HCT116 (cell line): ENCODE data around the gene DLG5. TPM values are rescaled to one million over a fixed set of nuclear protein-coding genes. Genes with fewer than 3 reads are reported as not detected.

Experiments used
- ATAC-seq: fragments of 200-7000 bp; cut with Tn5 transposase; 2 replicates; pipeline ENCODE4 v1.9.1; 2020; ENCODE audit warnings: mild to moderate bottlenecking, moderate library complexity
- BruUV-seq: library from RNA; stranded (reverse); fragments of 400-500 nt; replicated peaks from 2 replicates; lab custom pipeline; 2021; lab: Mats Ljungman, UMichigan
- CTCF ChIA-PET: fragments of 300-600 bp; sonication (Branson Sonifier 250); formaldehyde crosslinking; loops from one replicate; lab custom pipeline; 2021; ENCODE audit warnings: antibody characterized with exemption; lab: Charles Lee
- POLR2A ChIA-PET: fragments of 300-600, 350-600 bp; sonication (Branson Sonifier 250); formaldehyde crosslinking; loops from one replicate; lab custom pipeline; 2021; ENCODE audit warnings: antibody characterized with exemption; lab: Charles Lee
- RAD21 ChIA-PET, 2 experiments: fragments of 300-600 bp; sonication (Branson Sonifier 250); formaldehyde crosslinking; loops; one replicate each; lab custom pipeline; 2023; ENCODE audit warnings: low total read pairs in 2 of 2; ENCODE audit not compliant: uncharacterized antibody in 2 of 2, unreplicated experiment in 2 of 2, low non-redundant PET in 1 of 2; lab: Charles Lee
- DNase-seq: peaks from one replicate; pipeline ENCODE4 v3.0.0-alpha.2; 2010; ENCODE audit warnings: low read depth, low spot score
- H2AFZ ChIP-seq: fragments of 200-600 bp; shearing (Covaris generic), sonication (generic); 2 replicates; pipeline ENCODE4 v1.6.1; 2017; ENCODE audit warnings: low read depth, mixed run types, mixed read lengths, antibody characterized with exemption, low read length; ENCODE audit not compliant: poor library complexity, severe bottlenecking
- H3K27ac ChIP-seq: 2 replicates; pipeline ENCODE4 v1.5.1; 2012; ENCODE audit warnings: low read depth, low read length
- H3K27me3 ChIP-seq: fragments of 200-600 bp; sonication (generic); 2 replicates; pipeline ENCODE4 v1.6.1; 2016; ENCODE audit warnings: mixed run types, low read length, mixed read lengths; ENCODE audit not compliant: insufficient read depth
- H3K36me3 ChIP-seq, 2 experiments: fragments of 200-500 bp in 1 of 2; fragments of 200-600 bp in 1 of 2; sonication (Bioruptor generic) in 1 of 2; sonication (generic) in 1 of 2; 2 replicates each; pipeline versions ENCODE4 v1.5.1 to v1.6.1; 2014 to 2016; ENCODE audit warnings: low read length in 2 of 2, inconsistent platforms in 1 of 2, mixed read lengths in 1 of 2, mixed run types in 1 of 2; ENCODE audit not compliant: insufficient read depth in 2 of 2, control insufficient read depth in 1 of 2
- H3K4me1 ChIP-seq, 2 experiments: fragments of 200-600 bp in 1 of 2; sonication (generic) in 1 of 2; 2 replicates each; pipeline versions ENCODE4 v1.5.1 to v1.6.1; 2012 to 2017; ENCODE audit warnings: low read length in 2 of 2, inconsistent platforms in 1 of 2, mild to moderate bottlenecking in 1 of 2, mixed read lengths in 1 of 2, mixed run types in 1 of 2, moderate library complexity in 1 of 2; ENCODE audit not compliant: insufficient read depth in 2 of 2, control insufficient read depth in 1 of 2
- H3K4me2 ChIP-seq: fragments of 200-600 bp; sonication (generic); 2 replicates; pipeline ENCODE4 v1.6.1; 2017; ENCODE audit warnings: mixed run types, low read length, mixed read lengths
- H3K4me3 ChIP-seq, 2 experiments: fragments of 200-600 bp in 1 of 2; sonication (generic) in 1 of 2; replicated peaks in 1 of 2; 2 replicates each; pipeline ENCODE4 v1.5.1; 2011 to 2016; ENCODE audit warnings: low read length in 2 of 2, control low read depth in 1 of 2, low read depth in 1 of 2, mild to moderate bottlenecking in 1 of 2, mixed read lengths in 1 of 2, mixed run types in 1 of 2
- H3K79me2 ChIP-seq: fragments of 200-600 bp; sonication (generic); 2 replicates; pipeline ENCODE4 v1.6.1; 2017; ENCODE audit warnings: mild to moderate bottlenecking, mixed run types, low read length, moderate library complexity, mixed read lengths; ENCODE audit not compliant: insufficient read depth
- H3K9ac ChIP-seq: fragments of 200-600 bp; sonication (generic); 2 replicates; pipeline ENCODE4 v1.6.1; 2016; ENCODE audit warnings: low read length, mixed read lengths
- H3K9me2 ChIP-seq: fragments of 200-600 bp; sonication (generic), shearing (Covaris generic); 2 replicates; pipeline ENCODE4 v1.6.1; 2017; ENCODE audit warnings: mixed run types, mild to moderate bottlenecking, moderate library complexity; ENCODE audit not compliant: insufficient read depth
- H3K9me3 ChIP-seq, 2 experiments: fragments of 200-500 bp in 1 of 2; fragments of 200-600 bp in 1 of 2; sonication (Bioruptor generic) in 1 of 2; sonication (generic) in 1 of 2; 2 replicates each; pipeline ENCODE4 v1.6.1; 2014 to 2017; ENCODE audit warnings: low read length in 2 of 2, mixed read lengths in 2 of 2, inconsistent platforms in 1 of 2, low read depth in 1 of 2, mild to moderate bottlenecking in 1 of 2, mixed run types in 1 of 2, moderate library complexity in 1 of 2; ENCODE audit not compliant: control insufficient read depth in 1 of 2, insufficient read depth in 1 of 2
- H4K20me1 ChIP-seq: fragments of 200-600 bp; sonication (generic), shearing (Covaris generic); 2 replicates; pipeline ENCODE4 v1.6.1; 2017; ENCODE audit warnings: mixed run types, mild to moderate bottlenecking, moderate library complexity; ENCODE audit not compliant: insufficient read depth
- CBX3 ChIP-seq: IDR thresholded peaks from 2 replicates; pipeline ENCODE4 v1.6.1; 2012; ENCODE audit warnings: low read depth
- CEBPB ChIP-seq: IDR thresholded peaks from 2 replicates; pipeline ENCODE4 v1.6.1; 2012; ENCODE audit warnings: low read depth
- EGR1 ChIP-seq: IDR thresholded peaks from 2 replicates; pipeline ENCODE4 v1.6.1; 2012; ENCODE audit warnings: low read depth
- ELF1 ChIP-seq: IDR thresholded peaks from 2 replicates; pipeline ENCODE4 v1.6.1; 2012; ENCODE audit warnings: low read depth, borderline replicate concordance
- EZH2 ChIP-seq: fragments of 200-600 bp; sonication (generic); IDR thresholded peaks from 2 replicates; pipeline ENCODE4 v1.6.1; 2017; ENCODE audit warnings: antibody characterized with exemption, mixed run types
- EZH2phosphoT487 ChIP-seq: fragments of 200-600 bp; IDR thresholded peaks from 2 replicates; pipeline ENCODE4 v1.6.1; 2018; ENCODE audit warnings: antibody characterized with exemption, borderline replicate concordance
- FOSL1 ChIP-seq: IDR thresholded peaks from 2 replicates; pipeline ENCODE4 v1.6.1; 2012; ENCODE audit warnings: low read depth
- JUND ChIP-seq: IDR thresholded peaks from 2 replicates; pipeline ENCODE4 v1.6.1; 2012
- POLR2A ChIP-seq: IDR thresholded peaks from 2 replicates; pipeline ENCODE4 v1.7.0; 2011; ENCODE audit warnings: borderline replicate concordance; ENCODE audit not compliant: insufficient read depth, insufficient read length; ENCODE audit errors: extremely low read depth
- POLR2AphosphoS5 ChIP-seq: IDR thresholded peaks from 2 replicates; pipeline ENCODE4 v1.6.1; 2011; ENCODE audit warnings: mild to moderate bottlenecking, low read depth, low read length, moderate library complexity
- SIN3A ChIP-seq: IDR thresholded peaks from 2 replicates; pipeline ENCODE4 v1.6.1; 2012; ENCODE audit warnings: low read depth
- SP1 ChIP-seq: IDR thresholded peaks from 2 replicates; pipeline ENCODE4 v1.6.1; 2012; ENCODE audit warnings: low read depth
- TCF7L2 ChIP-seq: IDR thresholded peaks from 2 replicates; pipeline ENCODE4 v1.7.0; 2011; ENCODE audit warnings: borderline replicate concordance, inconsistent platforms; ENCODE audit not compliant: insufficient read depth, insufficient read length; ENCODE audit errors: extremely low read depth
- YY1 ChIP-seq: IDR thresholded peaks from 2 replicates; pipeline ENCODE4 v1.6.1; 2011; ENCODE audit warnings: low read length, low read depth, moderate library complexity, mild to moderate bottlenecking; ENCODE audit not compliant: insufficient replicate concordance; ENCODE audit errors: extremely low read depth
- ZFX ChIP-seq: fragments of 450-650 bp; IDR thresholded peaks from 2 replicates; pipeline ENCODE4 v1.6.1; 2017
- intact Hi-C: fragments of 100-400 bp; cut with micrococcal nuclease; formaldehyde crosslinking; loops from 2 replicates; pipeline ENCODE4 v1.10.0; 2022
- total RNA-seq: library from RNA; stranded (reverse); gene quantifications from one replicate; pipeline ENCODE4 v1.2.1, GENCODE V29; 2021; ENCODE audit not compliant: unreplicated experiment
- TF ChIP-seq, protein P1 (sequence below), 3 experiments: fragments of 200-600 bp in 1 of 3; sonication (generic) in 1 of 3; IDR thresholded peaks in 2 of 3; conservative IDR thresholded peaks in 1 of 3; 2 replicates each; pipeline ENCODE4 v1.5.1; 2012 to 2017; ENCODE audit warnings: low read depth in 2 of 3, low read length in 2 of 3, antibody characterized with exemption in 1 of 3, borderline replicate concordance in 1 of 3, control low read depth in 1 of 3, mild to moderate bottlenecking in 1 of 3, mixed read lengths in 1 of 3, mixed run types in 1 of 3, moderate library complexity in 1 of 3; ENCODE audit not compliant: insufficient read depth in 1 of 3
- TF ChIP-seq, protein P2 (sequence below): IDR thresholded peaks from 2 replicates; pipeline ENCODE4 v1.6.1; 2011; ENCODE audit warnings: mild to moderate bottlenecking, low read length, moderate library complexity; ENCODE audit not compliant: insufficient replicate concordance; ENCODE audit errors: extremely low read depth
- TF ChIP-seq, protein P3 (sequence below): IDR thresholded peaks from 2 replicates; pipeline ENCODE4 v1.6.1; 2012
- TF ChIP-seq, protein P4 (sequence below): IDR thresholded peaks from 2 replicates; pipeline ENCODE4 v1.6.1; 2012; ENCODE audit warnings: low read depth
- TF ChIP-seq, protein P5 (sequence below): IDR thresholded peaks from 2 replicates; pipeline ENCODE4 v1.6.1; 2012

The DLG5 gene
- total RNA-seq, 1 experiment from 2014 or later = 44.8 TPM

DNA sequence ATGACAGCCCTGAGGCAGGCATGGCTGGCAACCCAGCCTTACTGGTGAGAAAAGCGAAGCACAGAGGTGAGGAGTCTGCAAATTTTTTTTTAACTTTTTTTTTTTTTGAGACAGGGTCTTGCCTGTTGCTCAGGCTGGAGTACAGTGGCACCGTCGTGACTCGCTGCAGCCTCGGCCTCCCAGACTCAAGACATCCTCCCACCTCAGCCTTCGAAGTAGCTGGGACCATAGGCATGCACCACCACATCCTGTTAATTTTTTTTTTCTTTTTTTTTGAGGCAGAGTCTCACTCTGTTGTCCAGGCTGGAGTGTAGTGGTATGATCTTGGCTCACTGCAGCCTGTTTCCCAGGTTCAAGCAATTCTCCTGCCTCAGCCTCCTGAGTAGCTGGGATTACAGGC is 35.1 kb upstream of the DLG5 start:
- no peak overlapping the region for H3K27ac ChIP-seq
- TF ChIP-seq, protein P1, sequence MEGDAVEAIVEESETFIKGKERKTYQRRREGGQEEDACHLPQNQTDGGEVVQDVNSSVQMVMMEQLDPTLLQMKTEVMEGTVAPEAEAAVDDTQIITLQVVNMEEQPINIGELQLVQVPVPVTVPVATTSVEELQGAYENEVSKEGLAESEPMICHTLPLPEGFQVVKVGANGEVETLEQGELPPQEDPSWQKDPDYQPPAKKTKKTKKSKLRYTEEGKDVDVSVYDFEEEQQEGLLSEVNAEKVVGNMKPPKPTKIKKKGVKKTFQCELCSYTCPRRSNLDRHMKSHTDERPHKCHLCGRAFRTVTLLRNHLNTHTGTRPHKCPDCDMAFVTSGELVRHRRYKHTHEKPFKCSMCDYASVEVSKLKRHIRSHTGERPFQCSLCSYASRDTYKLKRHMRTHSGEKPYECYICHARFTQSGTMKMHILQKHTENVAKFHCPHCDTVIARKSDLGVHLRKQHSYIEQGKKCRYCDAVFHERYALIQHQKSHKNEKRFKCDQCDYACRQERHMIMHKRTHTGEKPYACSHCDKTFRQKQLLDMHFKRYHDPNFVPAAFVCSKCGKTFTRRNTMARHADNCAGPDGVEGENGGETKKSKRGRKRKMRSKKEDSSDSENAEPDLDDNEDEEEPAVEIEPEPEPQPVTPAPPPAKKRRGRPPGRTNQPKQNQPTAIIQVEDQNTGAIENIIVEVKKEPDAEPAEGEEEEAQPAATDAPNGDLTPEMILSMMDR (IDR thresholded peaks at IDR 0.05 in 2 of 3, conservative IDR thresholded peaks at IDR 0.05 in 1 of 3; ENCODE audit: borderline replicate concordance in 1 of 3, insufficient read depth in 1 of 3, low read depth in 2 of 3, low read length in 2 of 3) = no peak
- TF ChIP-seq ZFX (no peak), POLR2A (no peak), YY1 (no peak), TCF7L2 (no peak), EZH2phosphoT487 (no peak), SP1 (no peak), ELF1 (no peak), JUND (no peak), SIN3A (no peak), CBX3 (no peak), CEBPB (no peak), POLR2AphosphoS5 (no peak), EZH2 (no peak), FOSL1 (no peak), EGR1 (no peak)
- TF ChIP-seq, protein P2, sequence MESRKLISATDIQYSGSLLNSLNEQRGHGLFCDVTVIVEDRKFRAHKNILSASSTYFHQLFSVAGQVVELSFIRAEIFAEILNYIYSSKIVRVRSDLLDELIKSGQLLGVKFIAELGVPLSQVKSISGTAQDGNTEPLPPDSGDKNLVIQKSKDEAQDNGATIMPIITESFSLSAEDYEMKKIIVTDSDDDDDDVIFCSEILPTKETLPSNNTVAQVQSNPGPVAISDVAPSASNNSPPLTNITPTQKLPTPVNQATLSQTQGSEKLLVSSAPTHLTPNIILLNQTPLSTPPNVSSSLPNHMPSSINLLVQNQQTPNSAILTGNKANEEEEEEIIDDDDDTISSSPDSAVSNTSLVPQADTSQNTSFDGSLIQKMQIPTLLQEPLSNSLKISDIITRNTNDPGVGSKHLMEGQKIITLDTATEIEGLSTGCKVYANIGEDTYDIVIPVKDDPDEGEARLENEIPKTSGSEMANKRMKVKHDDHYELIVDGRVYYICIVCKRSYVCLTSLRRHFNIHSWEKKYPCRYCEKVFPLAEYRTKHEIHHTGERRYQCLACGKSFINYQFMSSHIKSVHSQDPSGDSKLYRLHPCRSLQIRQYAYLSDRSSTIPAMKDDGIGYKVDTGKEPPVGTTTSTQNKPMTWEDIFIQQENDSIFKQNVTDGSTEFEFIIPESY = no peak
- TF ChIP-seq, protein P3, sequence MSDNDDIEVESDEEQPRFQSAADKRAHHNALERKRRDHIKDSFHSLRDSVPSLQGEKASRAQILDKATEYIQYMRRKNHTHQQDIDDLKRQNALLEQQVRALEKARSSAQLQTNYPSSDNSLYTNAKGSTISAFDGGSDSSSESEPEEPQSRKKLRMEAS = no peak
- TF ChIP-seq, protein P4, sequence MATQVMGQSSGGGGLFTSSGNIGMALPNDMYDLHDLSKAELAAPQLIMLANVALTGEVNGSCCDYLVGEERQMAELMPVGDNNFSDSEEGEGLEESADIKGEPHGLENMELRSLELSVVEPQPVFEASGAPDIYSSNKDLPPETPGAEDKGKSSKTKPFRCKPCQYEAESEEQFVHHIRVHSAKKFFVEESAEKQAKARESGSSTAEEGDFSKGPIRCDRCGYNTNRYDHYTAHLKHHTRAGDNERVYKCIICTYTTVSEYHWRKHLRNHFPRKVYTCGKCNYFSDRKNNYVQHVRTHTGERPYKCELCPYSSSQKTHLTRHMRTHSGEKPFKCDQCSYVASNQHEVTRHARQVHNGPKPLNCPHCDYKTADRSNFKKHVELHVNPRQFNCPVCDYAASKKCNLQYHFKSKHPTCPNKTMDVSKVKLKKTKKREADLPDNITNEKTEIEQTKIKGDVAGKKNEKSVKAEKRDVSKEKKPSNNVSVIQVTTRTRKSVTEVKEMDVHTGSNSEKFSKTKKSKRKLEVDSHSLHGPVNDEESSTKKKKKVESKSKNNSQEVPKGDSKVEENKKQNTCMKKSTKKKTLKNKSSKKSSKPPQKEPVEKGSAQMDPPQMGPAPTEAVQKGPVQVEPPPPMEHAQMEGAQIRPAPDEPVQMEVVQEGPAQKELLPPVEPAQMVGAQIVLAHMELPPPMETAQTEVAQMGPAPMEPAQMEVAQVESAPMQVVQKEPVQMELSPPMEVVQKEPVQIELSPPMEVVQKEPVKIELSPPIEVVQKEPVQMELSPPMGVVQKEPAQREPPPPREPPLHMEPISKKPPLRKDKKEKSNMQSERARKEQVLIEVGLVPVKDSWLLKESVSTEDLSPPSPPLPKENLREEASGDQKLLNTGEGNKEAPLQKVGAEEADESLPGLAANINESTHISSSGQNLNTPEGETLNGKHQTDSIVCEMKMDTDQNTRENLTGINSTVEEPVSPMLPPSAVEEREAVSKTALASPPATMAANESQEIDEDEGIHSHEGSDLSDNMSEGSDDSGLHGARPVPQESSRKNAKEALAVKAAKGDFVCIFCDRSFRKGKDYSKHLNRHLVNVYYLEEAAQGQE = no peak
- TF ChIP-seq, protein P5, sequence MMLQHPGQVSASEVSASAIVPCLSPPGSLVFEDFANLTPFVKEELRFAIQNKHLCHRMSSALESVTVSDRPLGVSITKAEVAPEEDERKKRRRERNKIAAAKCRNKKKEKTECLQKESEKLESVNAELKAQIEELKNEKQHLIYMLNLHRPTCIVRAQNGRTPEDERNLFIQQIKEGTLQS = no peak
- DNase-seq = no peak
- H2AFZ ChIP-seq = no peak overlapping the region
- no TSS peak for BruUV-seq
- no peaks in the 10 kb centered on the region for H4K20me1 ChIP-seq
- H3K4me2 ChIP-seq = no peak overlapping the region
- H3K4me3 ChIP-seq = no peak overlapping the region
- H3K36me3 ChIP-seq = no peaks in the 10 kb centered on the region
- no peak overlapping the region for H3K9ac ChIP-seq
- H3K4me1 ChIP-seq = peaks cover 0 to 10% of the 10 kb centered on the region in 2 experiments; a peak in 2 of 4 replicates
- H3K9me2 ChIP-seq = no peaks in the 10 kb centered on the region
- peaks cover 6 to 9% of the 10 kb centered on the region in 2 experiments; a peak in 1 of 4 replicates for H3K9me3 ChIP-seq
- H3K79me2 ChIP-seq = no peaks in the 10 kb centered on the region
- intact Hi-C loops = no loop called here
- ChIA-PET RAD21 (no interaction called here), POLR2A (no interaction called here), CTCF (no interaction called here)
- H3K27me3 ChIP-seq = no peaks in the 10 kb centered on the region
- no peak for ATAC-seq
